HepG2 (cell line): ENCODE results near the gene ARRDC3. TPM values are rescaled to one million over a fixed set of nuclear protein-coding genes. Genes with fewer than 3 reads are reported as not detected.

ENCODE experiments used
- ATAC-seq: fragments of 200-7000 bp; cut with Tn5 transposase; 3 replicates; pipeline ENCODE4 v1.9.1; 2020; ENCODE audit warnings: mild to moderate bottlenecking, moderate library complexity
- BruUV-seq: library from RNA; stranded (reverse); fragments of 400-500 nt; replicated peaks from 2 replicates; lab custom pipeline; 2021; lab: Mats Ljungman, UMichigan
- CTCF ChIA-PET: fragments of 300-600 bp; formaldehyde crosslinking; extraction: SDS; loops from one replicate; lab custom pipeline; 2021; ENCODE audit warnings: low total read pairs, inconsistent platforms, low intra/inter-chr PET ratio; lab: Yijun Ruan, JAX
- POLR2A ChIA-PET: fragments of 350-600 bp; sonication (Branson Sonifier 250); formaldehyde crosslinking; loops from one replicate; lab custom pipeline; 2020; ENCODE audit warnings: antibody characterized with exemption, inconsistent platforms; lab: Yijun Ruan, JAX
- DNase-seq: peaks from one replicate; pipeline ENCODE4 v3.0.0-alpha.2; 2015; ENCODE audit warnings: low spot score
- FAIRE-seq: peaks from 3 replicates; lab custom pipeline; 2011; peaks lifted over from hg19 to GRCh38; lab: Jason Lieb, UNC
- H2AFZ ChIP-seq: one replicate; pipeline ENCODE4 v1.6.1; 2011; ENCODE audit warnings: low read length, inconsistent platforms
- H3K27ac ChIP-seq: fragments of 300-600 bp; 3 replicates; pipeline ENCODE4 v1.8.0; 2011; ENCODE audit warnings: mixed run types, mild to moderate bottlenecking, mixed read lengths, low read length, inconsistent platforms; ENCODE audit not compliant: insufficient read depth; ENCODE audit errors: extremely low read length
- H3K27me3 ChIP-seq, 2 experiments: fragments of 200-600 bp in 1 of 2; 2 replicates in 1 of 2; 3 replicates in 1 of 2; pipeline versions ENCODE4 v1.6.0 to v1.8.0; 2011; ENCODE audit warnings: low read length in 2 of 2, mild to moderate bottlenecking in 2 of 2, moderate library complexity in 2 of 2, inconsistent platforms in 1 of 2; ENCODE audit not compliant: insufficient read depth in 2 of 2, control insufficient read depth in 1 of 2
- H3K36me3 ChIP-seq, 2 experiments: fragments of 200-600 bp in 1 of 2; replicated peaks in 1 of 2; 2 replicates in 1 of 2; 3 replicates in 1 of 2; pipeline versions ENCODE4 v1.5.1 to v1.8.0; 2011; ENCODE audit warnings: low read length in 2 of 2, inconsistent platforms in 1 of 2; ENCODE audit not compliant: insufficient read depth in 2 of 2, control insufficient read depth in 1 of 2
- H3K4me1 ChIP-seq: 2 replicates; pipeline ENCODE4 v1.5.1; 2012; ENCODE audit warnings: low read length, inconsistent platforms; ENCODE audit not compliant: insufficient read depth
- H3K4me2 ChIP-seq: 2 replicates; pipeline ENCODE4 v1.6.0; 2011; ENCODE audit warnings: low read depth, low read length, inconsistent platforms
- H3K4me3 ChIP-seq, 3 experiments: fragments of 200-600 bp in 1 of 3; sonication (generic), shearing (Covaris generic) in 1 of 3; replicated peaks in 1 of 3; 2 replicates each; pipeline ENCODE4 v1.5.1; 2011 to 2016; ENCODE audit warnings: low read length in 3 of 3, inconsistent platforms in 2 of 3, low read depth in 2 of 3, mild to moderate bottlenecking in 2 of 3, control low read depth in 1 of 3, mixed read lengths in 1 of 3; ENCODE audit not compliant: insufficient read depth in 1 of 3
- H3K79me2 ChIP-seq: one replicate; pipeline ENCODE4 v1.6.1; 2011; ENCODE audit warnings: low read length, inconsistent platforms; ENCODE audit not compliant: insufficient read depth
- H3K9ac ChIP-seq: 2 replicates; pipeline ENCODE4 v1.6.0; 2011; ENCODE audit warnings: mild to moderate bottlenecking, low read depth, low read length, inconsistent platforms; ENCODE audit not compliant: insufficient read depth
- H3K9me3 ChIP-seq: 2 replicates; pipeline ENCODE4 v1.5.1; 2012; ENCODE audit warnings: mild to moderate bottlenecking, low read length
- H4K20me1 ChIP-seq: 2 replicates; pipeline ENCODE4 v1.6.0; 2011; ENCODE audit warnings: inconsistent platforms, mild to moderate bottlenecking, low read length, moderate library complexity; ENCODE audit not compliant: insufficient read depth
- CREB1 ChIP-seq, 2 experiments: fragments of 450-650 bp in 1 of 2; IDR thresholded peaks; 2 replicates each; pipeline ENCODE4 v1.6.1; 2016 to 2017; ENCODE audit warnings: control low read depth in 1 of 2, mild to moderate bottlenecking in 1 of 2, missing compliant biosample characterization in 1 of 2, missing genetic modification characterization in 1 of 2
- CREB3 ChIP-seq: sonication (generic); formaldehyde crosslinking; IDR thresholded peaks from 2 replicates; pipeline ENCODE4 v1.5.0; 2020; ENCODE audit warnings: missing genetic modification reagents
- DNMT3B ChIP-seq: conservative IDR thresholded peaks from 2 replicates; pipeline ENCODE4 v1.6.1; 2016; ENCODE audit warnings: missing biosample characterization, control low read depth
- FOXA1 ChIP-seq, 2 experiments: fragments of 450-650 bp in 1 of 2; sonication (generic) in 1 of 2; formaldehyde crosslinking in 1 of 2; IDR thresholded peaks; 2 replicates each; pipeline versions ENCODE4 v1.4.0 to v1.6.1; 2016 to 2020; ENCODE audit warnings: missing genetic modification reagents in 1 of 2
- PATZ1 ChIP-seq: sonication (generic); formaldehyde crosslinking; IDR thresholded peaks from 2 replicates; pipeline ENCODE4 v1.4.0; 2020; ENCODE audit warnings: missing genetic modification reagents
- RARG ChIP-seq: sonication (generic); formaldehyde crosslinking; IDR thresholded peaks from 2 replicates; pipeline ENCODE4 v1.4.0; 2020; ENCODE audit warnings: low read depth, mild to moderate bottlenecking, missing genetic modification reagents
- SAFB2 ChIP-seq: sonication (generic); formaldehyde crosslinking; IDR thresholded peaks from 2 replicates; pipeline ENCODE4 v1.5.1; 2020; ENCODE audit warnings: missing genetic modification reagents, low read depth, mild to moderate bottlenecking, borderline replicate concordance
- SETDB1 ChIP-seq: sonication (generic); formaldehyde crosslinking; IDR thresholded peaks from 2 replicates; pipeline ENCODE4 v1.5.1; 2020; ENCODE audit warnings: missing genetic modification reagents, mild to moderate bottlenecking, borderline replicate concordance
- SIX1 ChIP-seq: sonication (generic); formaldehyde crosslinking; IDR thresholded peaks from 2 replicates; pipeline ENCODE4 v1.4.0; 2020; ENCODE audit warnings: missing genetic modification reagents, borderline replicate concordance
- ZBTB42 ChIP-seq: sonication (generic); formaldehyde crosslinking; IDR thresholded peaks from 2 replicates; pipeline ENCODE4 v1.5.0; 2020; ENCODE audit warnings: mild to moderate bottlenecking, missing genetic modification reagents
- ZNF343 ChIP-seq: sonication (generic); formaldehyde crosslinking; IDR thresholded peaks from 2 replicates; pipeline ENCODE4 v1.4.0; 2020; ENCODE audit warnings: mild to moderate bottlenecking, missing genetic modification reagents
- ZNF749 ChIP-seq: sonication (generic); formaldehyde crosslinking; IDR thresholded peaks from 2 replicates; pipeline ENCODE4 v1.8.0; 2022; ENCODE audit warnings: mild to moderate bottlenecking, missing genetic modification reagents, moderate library complexity, borderline replicate concordance
- ZNF782 ChIP-seq: sonication (generic); formaldehyde crosslinking; IDR thresholded peaks from 2 replicates; pipeline ENCODE4 v1.4.0; 2020; ENCODE audit warnings: missing genetic modification reagents, mild to moderate bottlenecking, borderline replicate concordance
- ZSCAN25 ChIP-seq: sonication (generic); formaldehyde crosslinking; IDR thresholded peaks from 2 replicates; pipeline ENCODE4 v1.8.0; 2022; ENCODE audit warnings: mild to moderate bottlenecking, missing genetic modification reagents
- WGBS: methylation state at CpG from one replicate; pipeline ENCODE4 v1.1.6; 2017; ENCODE audit warnings: low lambda C conversion rate; 5-methylcytosine and 5-hydroxymethylcytosine counted together
- in situ Hi-C: cut with HindIII; loops from 2 replicates; pipeline ENCODE4 v1.10.0; 2017; ENCODE audit warnings: low pct_unique_long_range_greater_than_20kb; ENCODE audit not compliant: extremely low pct_ligation_motif_present
- intact Hi-C: fragments of 100-400 bp; cut with micrococcal nuclease; formaldehyde crosslinking; loops from one replicate; pipeline ENCODE4 v1.10.0; 2022; ENCODE audit not compliant: unreplicated experiment
- polyA plus RNA-seq, 8 experiments: library from polyadenylated mRNA; depleted of rRNA in 3 of 8; stranded (reverse) in 7 of 8; unstranded in 1 of 8; fragments of >200 nt; fragmentation: Illumina TruSeq in 4 of 8; extraction: Trizol in 4 of 8; gene quantifications; 2 replicates each; pipeline versions ENCODE4 v1.2.1 to v1.2.3, GENCODE V29; 2011 to 2016; ENCODE audit warnings: low read depth in 4 of 8, missing spikeins in 1 of 8, mixed read lengths in 1 of 8; ENCODE audit not compliant: insufficient read depth in 1 of 8
- total RNA-seq, 5 experiments: library from RNA; depleted of rRNA; stranded (reverse); fragments of >200 nt; fragmentation: Illumina TruSeq; extraction: Trizol; gene quantifications; 2 replicates each; pipeline ENCODE4 v1.2.3, GENCODE V29; 2016; ENCODE audit warnings: low read depth in 1 of 5
- TF ChIP-seq, protein P1 (sequence below): sonication (generic); formaldehyde crosslinking; conservative IDR thresholded peaks from 2 replicates; pipeline ENCODE4 v1.8.0; 2022; ENCODE audit warnings: missing genetic modification reagents
- TF ChIP-seq, protein P2 (sequence below): sonication (generic); formaldehyde crosslinking; IDR thresholded peaks from 2 replicates; pipeline ENCODE4 v1.5.1; 2020; ENCODE audit warnings: missing genetic modification reagents, mild to moderate bottlenecking, borderline replicate concordance

Gene ARRDC3
- total and polyA plus RNA-seq, 2 of the 13 experiments (the other 11 are each of a cell fraction or from before 2014, with no cell fraction given) = 3.4 to 24.4 TPM

GRCh38 chr5:91361790-91362189 lies 21.3 kb downstream of the ARRDC3 start:
- WGBS = 38% methylated on average over 3 of the region's 3 CpGs
- Histone ChIP-seq H3K4me1 (peaks cover 11% of the 10 kb centered on the region), H3K36me3 (no peaks in the 10 kb centered on the region), H2AFZ (no peak overlapping the region)
- DNase-seq = no peak
- in situ Hi-C loops = no loop called here
- TF ChIP-seq, protein P1, sequence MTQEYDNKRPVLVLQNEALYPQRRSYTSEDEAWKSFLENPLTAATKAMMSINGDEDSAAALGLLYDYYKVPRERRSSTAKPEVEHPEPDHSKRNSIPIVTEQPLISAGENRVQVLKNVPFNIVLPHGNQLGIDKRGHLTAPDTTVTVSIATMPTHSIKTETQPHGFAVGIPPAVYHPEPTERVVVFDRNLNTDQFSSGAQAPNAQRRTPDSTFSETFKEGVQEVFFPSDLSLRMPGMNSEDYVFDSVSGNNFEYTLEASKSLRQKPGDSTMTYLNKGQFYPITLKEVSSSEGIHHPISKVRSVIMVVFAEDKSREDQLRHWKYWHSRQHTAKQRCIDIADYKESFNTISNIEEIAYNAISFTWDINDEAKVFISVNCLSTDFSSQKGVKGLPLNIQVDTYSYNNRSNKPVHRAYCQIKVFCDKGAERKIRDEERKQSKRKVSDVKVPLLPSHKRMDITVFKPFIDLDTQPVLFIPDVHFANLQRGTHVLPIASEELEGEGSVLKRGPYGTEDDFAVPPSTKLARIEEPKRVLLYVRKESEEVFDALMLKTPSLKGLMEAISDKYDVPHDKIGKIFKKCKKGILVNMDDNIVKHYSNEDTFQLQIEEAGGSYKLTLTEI (CRISPR knock-in tag) = no peak
- no peak for TF ChIP-seq SAFB2 (CRISPR knock-in tag)
- no peak for TF ChIP-seq ZNF749 (CRISPR knock-in tag)
- TF ChIP-seq FOXA1 (IDR thresholded peaks at IDR 0.05) = no peak
- TF ChIP-seq FOXA1 (CRISPR knock-in tag; IDR thresholded peaks at IDR 0.05) = no peak
- no peak for TF ChIP-seq ZNF343 (CRISPR knock-in tag)
- TF ChIP-seq ZBTB42 = no peak
- TF ChIP-seq, protein P2, sequence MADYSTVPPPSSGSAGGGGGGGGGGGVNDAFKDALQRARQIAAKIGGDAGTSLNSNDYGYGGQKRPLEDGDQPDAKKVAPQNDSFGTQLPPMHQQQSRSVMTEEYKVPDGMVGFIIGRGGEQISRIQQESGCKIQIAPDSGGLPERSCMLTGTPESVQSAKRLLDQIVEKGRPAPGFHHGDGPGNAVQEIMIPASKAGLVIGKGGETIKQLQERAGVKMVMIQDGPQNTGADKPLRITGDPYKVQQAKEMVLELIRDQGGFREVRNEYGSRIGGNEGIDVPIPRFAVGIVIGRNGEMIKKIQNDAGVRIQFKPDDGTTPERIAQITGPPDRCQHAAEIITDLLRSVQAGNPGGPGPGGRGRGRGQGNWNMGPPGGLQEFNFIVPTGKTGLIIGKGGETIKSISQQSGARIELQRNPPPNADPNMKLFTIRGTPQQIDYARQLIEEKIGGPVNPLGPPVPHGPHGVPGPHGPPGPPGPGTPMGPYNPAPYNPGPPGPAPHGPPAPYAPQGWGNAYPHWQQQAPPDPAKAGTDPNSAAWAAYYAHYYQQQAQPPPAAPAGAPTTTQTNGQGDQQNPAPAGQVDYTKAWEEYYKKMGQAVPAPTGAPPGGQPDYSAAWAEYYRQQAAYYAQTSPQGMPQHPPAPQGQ = no peak
- no peak for TF ChIP-seq CREB3
- TF ChIP-seq ZSCAN25 = no peak
- TF ChIP-seq SIX1 (CRISPR knock-in tag) = no peak
- no peak for TF ChIP-seq SETDB1 (CRISPR knock-in tag)
- TF ChIP-seq DNMT3B (CRISPR knock-in tag) = no peak
- no peak for TF ChIP-seq CREB1 (IDR thresholded peaks at IDR 0.05)
- no peak for TF ChIP-seq CREB1 (CRISPR knock-in tag; IDR thresholded peaks at IDR 0.05)
- no peak for TF ChIP-seq ZNF782 (CRISPR knock-in tag)
- TF ChIP-seq RARG (CRISPR knock-in tag) = no peak
- no peak for TF ChIP-seq PATZ1
- TF ChIP-seq, all 625 proteins: peak for 0
- FAIRE-seq = no peak
- ChIA-PET CTCF (no interaction called here), POLR2A (no interaction called here)
- no peak overlapping the region for H3K9ac ChIP-seq
- no peaks in the 10 kb centered on the region for H3K27me3 ChIP-seq
- H3K4me3 ChIP-seq = no peak overlapping the region
- no peaks in the 10 kb centered on the region for H3K79me2 ChIP-seq
- no peak overlapping the region for H3K4me2 ChIP-seq
- BruUV-seq = no TSS peak
- intact Hi-C loops = no loop called here
- H3K27ac ChIP-seq = no peak overlapping the region
- no peak for ATAC-seq
- H4K20me1 ChIP-seq = no peaks in the 10 kb centered on the region
- H3K9me3 ChIP-seq = no peaks in the 10 kb centered on the region
